ENCODE data around the gene THSD7B.

Gene THSD7B

GRCh38 chr2:136828162-136828561, 62.8 kb downstream of the THSD7B start:
- FAIRE-seq, result no peak

- FAIRE-seq, result no peak
Measured at GRCh38 chr2:136828774-136829173, 63.4 kb downstream of the THSD7B start.

GRCh38 chr2:136844546-136844945, 79.2 kb downstream of the THSD7B start:
- no peak for FAIRE-seq

GRCh38 chr2:136858656-136859055, 93.3 kb downstream of the THSD7B start:
- no peak for FAIRE-seq

GRCh38 chr2:136860443-136860958, 95.2 kb downstream of the THSD7B start:
- FAIRE-seq, result no peak

- FAIRE-seq, result no peak
Measured at GRCh38 chr2:136863468-136863867, 98.1 kb downstream of the THSD7B start.

GRCh38 chr2:136863874-136864273, 98.5 kb downstream of the THSD7B start:
- no peak for FAIRE-seq

GRCh38 chr2:136871424-136871823, 106.1 kb downstream of the THSD7B start:
- FAIRE-seq, result no peak

GRCh38 chr2:136874258-136874657, 108.9 kb downstream of the THSD7B start:
- FAIRE-seq, result no peak

- no peak for FAIRE-seq
Measured at GRCh38 chr2:136891100-136891499, 125.8 kb downstream of the THSD7B start.

- no peak for FAIRE-seq
Measured at GRCh38 chr2:136894007-136894634, 128.8 kb downstream of the THSD7B start.

GRCh38 chr2:136901732-136902131, 136.4 kb downstream of the THSD7B start:
- no peak for FAIRE-seq

- no peak for FAIRE-seq
Measured at GRCh38 chr2:136905779-136906178, 140.4 kb downstream of the THSD7B start.

GRCh38 chr2:136909777-136910176, 144.4 kb downstream of the THSD7B start:
- FAIRE-seq, result no peak

- no peak for FAIRE-seq
Measured at GRCh38 chr2:136916131-136916530, 150.8 kb downstream of the THSD7B start.

- no peak for FAIRE-seq
Measured at GRCh38 chr2:136917411-136917881, 152.1 kb downstream of the THSD7B start.

GRCh38 chr2:136919682-136920081, 154.3 kb downstream of the THSD7B start:
- no peak for FAIRE-seq

- no peak for FAIRE-seq
Measured at GRCh38 chr2:136920652-136921333, 155.4 kb downstream of the THSD7B start.

GRCh38 chr2:136927156-136927555, 161.8 kb downstream of the THSD7B start:
- FAIRE-seq, result no peak

GRCh38 chr2:136929531-136929930, 164.2 kb downstream of the THSD7B start:
- no peak for FAIRE-seq

- no peak for FAIRE-seq
Measured at GRCh38 chr2:136932700-136933099, 167.4 kb downstream of the THSD7B start.

- FAIRE-seq, result no peak
Measured at GRCh38 chr2:136935119-136935518, 169.8 kb downstream of the THSD7B start.

- FAIRE-seq, result no peak
Measured at GRCh38 chr2:136956050-136956449, 190.7 kb downstream of the THSD7B start.

GRCh38 chr2:136957044-136957443, 191.7 kb downstream of the THSD7B start:
- no peak for FAIRE-seq
